Right lobe of liver (tissue), 6 donors: ENCODE data around the gene PDX1. TPM values are rescaled to one million over a fixed set of nuclear protein-coding genes. Genes with fewer than 3 reads are reported as not detected.

ENCODE experiments used
- ATAC-seq, 4 donors: fragments of 200-7000 bp; cut with Tn5 transposase; one replicate each; pipeline ENCODE4 v1.9.1; 2020; ENCODE audit warnings: mild to moderate bottlenecking in 4 of 4, moderate library complexity in 4 of 4
- DNase-seq, 3 donors: peaks; one replicate each; pipeline ENCODE4 v3.0.0-alpha.2; 2020
- H3K27ac ChIP-seq, 3 donors: fragments of 200-600 bp; one replicate each; pipeline ENCODE4 v1.8.0; 2022
- H3K27me3 ChIP-seq, 2 donors: fragments of 200-600 bp; one replicate each; pipeline ENCODE4 v1.8.0; 2022
- H3K36me3 ChIP-seq, 4 donors: fragments of 200-600 bp; sonication (generic) in 1 of 4; one replicate each; pipeline versions ENCODE4 v1.5.1 to v1.8.0; 2017 to 2022; ENCODE audit warnings: control low read depth in 1 of 4
- H3K4me1 ChIP-seq, 4 donors: fragments of 200-600 bp; sonication (generic) in 1 of 4; one replicate each; pipeline versions ENCODE4 v1.5.1 to v1.8.0; 2017 to 2022; ENCODE audit warnings: control low read depth in 1 of 4
- H3K4me3 ChIP-seq, 3 donors: fragments of 200-600 bp; one replicate each; pipeline ENCODE4 v1.8.0; 2022
- H3K9me3 ChIP-seq, 4 donors: fragments of 200-600 bp; sonication (generic) in 1 of 4; one replicate each; pipeline versions ENCODE4 v1.5.1 to v1.8.0; 2017 to 2022; ENCODE audit warnings: control low read depth in 1 of 4
- POLR2A ChIP-seq: fragments of 450-650 bp; IDR thresholded peaks from one replicate; pipeline ENCODE4 v1.6.1; 2017; ENCODE audit warnings: antibody characterized with exemption, mild to moderate bottlenecking
- WGBS: methylation state at CpG from one replicate; pipeline ENCODE4 v1.1.6; 2018; ENCODE audit warnings: low coverage, low lambda C conversion rate; ENCODE audit not compliant: insufficient coverage; ENCODE audit errors: missing lambda C conversion rate; 5-methylcytosine and 5-hydroxymethylcytosine counted together
- intact Hi-C, 2 donors: fragments of 100-400 bp; cut with DNase I; formaldehyde crosslinking; loops; one replicate each; pipeline versions ENCODE4 v1.11.2 to v1.14.1; 2022
- total RNA-seq, 6 experiments: library from RNA; depleted of rRNA in 2 of 6; stranded (reverse); fragments of >200 nt in 2 of 6; fragmentation: NEBNext Ultra II Directional in 3 of 6; extraction: Animal tissue kit (Norgen Biotek cat#: 25700) in 3 of 6; gene quantifications; one replicate each; pipeline versions ENCODE4 v1.1.0 to v1.2.4, GENCODE V29; 2016 to 2023
- TF ChIP-seq, protein P1 (sequence below), 4 donors: fragments of 200-600 bp in 3 of 4; fragments of 450-650 bp in 1 of 4; IDR thresholded peaks; one replicate each; pipeline versions ENCODE4 v1.5.1 to v1.8.0; 2016 to 2022; ENCODE audit warnings: antibody characterized with exemption in 4 of 4, mild to moderate bottlenecking in 2 of 4
- donor health status: DM: no; HTN: yes; CAD: no.
- donor health status: DM: no; HTN: no; CAD: no.
- donor health status: DM: no; HTN: no; CAD: no.
- donor health status: DM: no; HTN: yes; CAD: no.
- donor health status: DM: no; HTN: yes; CAD: no.

The PDX1 gene
- total RNA-seq, 6 experiments from 2014 or later, result 0.06 to 0.66 (median 0.21) TPM; not detected in 2

DNA sequence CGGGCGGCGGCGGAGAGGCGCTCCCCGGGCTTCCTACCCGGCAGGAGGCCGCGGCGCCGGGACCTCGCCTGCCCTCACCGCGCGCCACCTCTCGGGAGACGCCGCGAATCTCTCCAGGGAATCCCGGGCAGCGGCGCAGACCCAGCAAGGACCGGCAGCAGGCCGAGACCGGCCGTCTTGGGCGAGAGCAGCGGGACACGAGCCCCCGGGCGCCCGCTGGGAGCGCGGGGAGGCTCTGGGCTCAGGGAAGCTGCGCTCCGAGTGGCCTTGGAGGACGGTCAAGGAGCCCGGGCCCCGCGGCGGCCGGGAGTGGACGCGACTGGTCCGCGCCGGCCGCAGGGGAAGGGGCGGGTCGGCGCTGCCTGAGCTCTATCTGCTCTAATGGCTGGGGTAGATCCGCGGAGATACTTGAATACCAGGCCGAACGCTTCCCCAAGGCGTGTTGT is 34.6 kb downstream of the PDX1 start:
- peak; percentile 54 for TF ChIP-seq POLR2A
- TF ChIP-seq, protein P1, sequence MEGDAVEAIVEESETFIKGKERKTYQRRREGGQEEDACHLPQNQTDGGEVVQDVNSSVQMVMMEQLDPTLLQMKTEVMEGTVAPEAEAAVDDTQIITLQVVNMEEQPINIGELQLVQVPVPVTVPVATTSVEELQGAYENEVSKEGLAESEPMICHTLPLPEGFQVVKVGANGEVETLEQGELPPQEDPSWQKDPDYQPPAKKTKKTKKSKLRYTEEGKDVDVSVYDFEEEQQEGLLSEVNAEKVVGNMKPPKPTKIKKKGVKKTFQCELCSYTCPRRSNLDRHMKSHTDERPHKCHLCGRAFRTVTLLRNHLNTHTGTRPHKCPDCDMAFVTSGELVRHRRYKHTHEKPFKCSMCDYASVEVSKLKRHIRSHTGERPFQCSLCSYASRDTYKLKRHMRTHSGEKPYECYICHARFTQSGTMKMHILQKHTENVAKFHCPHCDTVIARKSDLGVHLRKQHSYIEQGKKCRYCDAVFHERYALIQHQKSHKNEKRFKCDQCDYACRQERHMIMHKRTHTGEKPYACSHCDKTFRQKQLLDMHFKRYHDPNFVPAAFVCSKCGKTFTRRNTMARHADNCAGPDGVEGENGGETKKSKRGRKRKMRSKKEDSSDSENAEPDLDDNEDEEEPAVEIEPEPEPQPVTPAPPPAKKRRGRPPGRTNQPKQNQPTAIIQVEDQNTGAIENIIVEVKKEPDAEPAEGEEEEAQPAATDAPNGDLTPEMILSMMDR (IDR thresholded peaks at IDR 0.05), result no peak
- H3K9me3 ChIP-seq, result no peaks in the 10 kb centered on the region
- peak overlapping the region; percentile 89 to 98 (median 96) for H3K27ac ChIP-seq
- H3K4me3 ChIP-seq, result peak overlapping the region; percentile 55 to 67 (median 66)
- no peaks in the 10 kb centered on the region for H3K36me3 ChIP-seq
- intact Hi-C loops, result loop anchor here in 1 of 2 donors (5.0 kb wide), 1 partner anchor 122 kb away; no protein-coding TSS in a partner anchor
- peak; percentile 69 to 70 (median 69) for DNase-seq
- H3K4me1 ChIP-seq, result peaks cover 0 to 11% (median 3%) of the 10 kb centered on the region in 4 donors
- no peaks in the 10 kb centered on the region for H3K27me3 ChIP-seq
- ATAC-seq, result peak; percentile 59 to 76 (median 72)
- WGBS, result under 1% methylated on average over 11 of the region's 56 CpGs

DNA sequence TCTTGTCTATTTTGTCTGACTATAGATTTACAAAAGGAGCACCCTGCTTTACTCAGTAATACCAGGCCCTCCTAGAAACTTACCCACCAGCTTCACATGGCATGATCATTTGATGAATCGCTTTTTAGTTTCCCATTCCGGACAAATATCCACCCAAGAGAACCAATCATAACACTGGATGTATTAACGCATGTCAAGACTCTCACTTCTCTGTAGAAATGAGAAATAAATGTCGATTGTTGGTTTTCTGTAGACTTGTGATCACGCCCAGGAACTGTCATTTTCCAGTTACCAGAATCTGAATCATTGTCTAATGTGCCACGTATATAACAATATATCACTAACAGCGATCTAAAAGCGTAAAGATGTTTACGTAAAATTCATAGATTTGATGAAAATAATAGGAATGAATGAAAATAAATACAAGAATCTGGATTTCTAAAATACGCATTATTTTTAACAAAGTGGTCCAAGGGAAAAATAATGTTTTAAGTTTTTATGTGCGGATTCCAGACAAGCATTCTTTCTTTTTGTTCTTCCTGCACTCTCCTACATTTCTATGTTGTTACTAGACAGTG is 35.3 kb downstream of the PDX1 start:
- intact Hi-C loops, result no loop called here
- TF ChIP-seq POLR2A, result no peak
- TF ChIP-seq, protein P1 (IDR thresholded peaks at IDR 0.05), result no peak
- H3K27me3 ChIP-seq, result no peaks in the 10 kb centered on the region
- H3K27ac ChIP-seq, result peak overlapping the region in 1 of 3 donors; percentile 98
- 66% methylated on average over 11 of the region's 11 CpGs for WGBS
- no peak for ATAC-seq
- H3K4me3 ChIP-seq, result peak overlapping the region in 2 of 3 donors; percentile 66 to 67
- H3K4me1 ChIP-seq, result peaks cover 0 to 11% (median 3%) of the 10 kb centered on the region in 4 donors
- no peaks in the 10 kb centered on the region for H3K36me3 ChIP-seq
- DNase-seq, result no peak
- H3K9me3 ChIP-seq, result no peaks in the 10 kb centered on the region

DNA sequence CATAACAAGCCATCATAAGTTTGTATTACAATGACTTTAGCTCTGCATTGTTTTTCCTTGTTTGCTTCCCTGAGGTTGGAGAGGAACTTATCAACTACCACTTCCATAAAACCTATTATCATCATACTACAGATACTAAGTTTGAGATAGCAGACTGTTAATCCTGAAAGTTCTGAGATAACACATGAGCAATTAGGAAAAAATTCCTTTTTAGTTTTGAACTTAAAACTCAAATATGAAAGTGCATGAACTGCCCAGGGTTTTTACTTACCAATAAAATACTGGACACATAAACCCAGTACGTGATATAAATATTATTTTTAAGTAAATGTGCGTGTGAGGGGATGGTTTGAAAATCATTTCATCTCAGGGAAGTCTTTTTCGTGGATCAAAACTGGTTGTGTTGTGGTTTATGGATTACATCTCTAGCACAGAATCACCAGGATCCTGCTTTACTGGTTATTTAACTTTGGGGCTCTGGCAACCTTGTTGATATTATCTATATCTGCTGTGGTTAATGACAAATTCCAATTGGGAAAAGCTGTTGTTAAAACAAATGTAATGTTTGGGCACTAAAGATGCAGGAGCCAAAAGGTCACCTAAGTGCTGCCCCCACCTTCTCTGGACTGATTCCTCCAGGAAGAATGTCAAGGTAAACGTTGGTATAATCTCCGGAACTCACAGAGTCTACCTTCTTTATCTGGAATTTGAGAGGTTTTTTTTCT is 36.9 kb downstream of the PDX1 start:
- intact Hi-C loops, result no loop called here
- no peaks in the 10 kb centered on the region for H3K9me3 ChIP-seq
- no peak for DNase-seq
- peaks cover 0 to 11% (median 3%) of the 10 kb centered on the region in 4 donors for H3K4me1 ChIP-seq
- WGBS, result 43% methylated on average over 5 of the region's 5 CpGs
- TF ChIP-seq POLR2A, result no peak
- TF ChIP-seq, protein P1 (IDR thresholded peaks at IDR 0.05), result no peak
- no peaks in the 10 kb centered on the region for H3K36me3 ChIP-seq
- no peak for ATAC-seq
- no peak overlapping the region for H3K27ac ChIP-seq
- H3K27me3 ChIP-seq, result no peaks in the 10 kb centered on the region
- H3K4me3 ChIP-seq, result no peak overlapping the region

DNA sequence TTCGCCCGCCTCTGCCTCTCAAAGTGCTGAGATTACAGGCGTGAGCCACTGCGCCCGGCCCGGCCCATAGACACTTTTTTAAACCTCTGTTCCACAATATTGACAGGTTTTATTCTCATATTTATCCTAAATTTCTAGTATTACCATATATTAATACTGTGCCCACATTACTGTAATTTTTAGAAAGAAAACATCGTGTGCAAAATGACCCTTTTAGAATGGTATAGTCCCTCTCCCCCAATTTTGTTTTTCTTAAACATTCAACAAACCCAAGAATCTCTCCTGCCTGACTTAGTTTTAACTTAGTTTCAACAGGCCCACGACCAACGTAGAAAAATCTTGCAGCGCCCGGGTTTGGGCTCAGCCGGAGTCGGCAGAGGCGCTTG is 40.2 kb downstream of the PDX1 start:
- Histone ChIP-seq H3K4me3 (peak overlapping the region; percentile 45 to 63 (median 60)), H3K27ac (peak overlapping the region; percentile 40 to 84 (median 80)), H3K9me3 (no peaks in the 10 kb centered on the region), H3K27me3 (no peaks in the 10 kb centered on the region), H3K4me1 (peaks cover 0 to 6% (median 0%) of the 10 kb centered on the region in 4 donors), H3K36me3 (no peaks in the 10 kb centered on the region)
- 21% methylated on average over 14 of the region's 14 CpGs for WGBS
- DNase-seq, result no peak
- TF ChIP-seq, protein P1 (IDR thresholded peaks at IDR 0.05), result no peak
- TF ChIP-seq POLR2A, result no peak
- ATAC-seq, result no peak
- intact Hi-C loops, result loop anchor here in 1 of 2 donors (10.0 kb wide), 2 partner anchors 135 to 595 kb away; no protein-coding TSS in a partner anchor
